ENCODE measurements around the gene DNMT1. TPM values are rescaled to one million over a fixed set of nuclear protein-coding genes. Genes with fewer than 3 reads are reported as not detected.

The DNMT1 gene
- total RNA-seq, 1 experiment from 2014 or later: 144 TPM

DNA sequence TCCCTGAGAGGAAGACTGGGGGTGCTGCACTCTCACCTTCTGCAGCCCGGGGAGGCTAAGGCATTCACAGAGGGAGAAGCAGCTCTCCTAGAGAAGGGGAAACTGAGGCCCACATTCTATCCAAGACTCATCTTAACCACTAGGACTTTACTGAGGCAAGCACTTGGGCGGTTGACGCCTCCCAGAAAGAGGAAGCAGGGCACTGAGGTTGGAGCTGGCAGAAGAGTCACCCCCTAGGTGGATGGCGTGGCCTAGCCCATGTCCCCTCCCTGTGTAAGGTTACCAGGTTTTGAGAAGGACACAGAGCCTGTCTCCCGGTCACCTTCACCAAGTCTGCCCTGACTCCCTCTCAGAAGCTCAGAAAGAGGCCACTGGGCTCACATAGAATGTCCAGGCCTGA is 33.6 kb upstream of the DNMT1 start:
- H3K9me3 Mint-ChIP-seq (ENCODE audit: unreplicated experiment): no peaks in the 10 kb centered on the region
- no peak for DNase-seq
- POLR2A ChIA-PET: no interaction called here

DNA sequence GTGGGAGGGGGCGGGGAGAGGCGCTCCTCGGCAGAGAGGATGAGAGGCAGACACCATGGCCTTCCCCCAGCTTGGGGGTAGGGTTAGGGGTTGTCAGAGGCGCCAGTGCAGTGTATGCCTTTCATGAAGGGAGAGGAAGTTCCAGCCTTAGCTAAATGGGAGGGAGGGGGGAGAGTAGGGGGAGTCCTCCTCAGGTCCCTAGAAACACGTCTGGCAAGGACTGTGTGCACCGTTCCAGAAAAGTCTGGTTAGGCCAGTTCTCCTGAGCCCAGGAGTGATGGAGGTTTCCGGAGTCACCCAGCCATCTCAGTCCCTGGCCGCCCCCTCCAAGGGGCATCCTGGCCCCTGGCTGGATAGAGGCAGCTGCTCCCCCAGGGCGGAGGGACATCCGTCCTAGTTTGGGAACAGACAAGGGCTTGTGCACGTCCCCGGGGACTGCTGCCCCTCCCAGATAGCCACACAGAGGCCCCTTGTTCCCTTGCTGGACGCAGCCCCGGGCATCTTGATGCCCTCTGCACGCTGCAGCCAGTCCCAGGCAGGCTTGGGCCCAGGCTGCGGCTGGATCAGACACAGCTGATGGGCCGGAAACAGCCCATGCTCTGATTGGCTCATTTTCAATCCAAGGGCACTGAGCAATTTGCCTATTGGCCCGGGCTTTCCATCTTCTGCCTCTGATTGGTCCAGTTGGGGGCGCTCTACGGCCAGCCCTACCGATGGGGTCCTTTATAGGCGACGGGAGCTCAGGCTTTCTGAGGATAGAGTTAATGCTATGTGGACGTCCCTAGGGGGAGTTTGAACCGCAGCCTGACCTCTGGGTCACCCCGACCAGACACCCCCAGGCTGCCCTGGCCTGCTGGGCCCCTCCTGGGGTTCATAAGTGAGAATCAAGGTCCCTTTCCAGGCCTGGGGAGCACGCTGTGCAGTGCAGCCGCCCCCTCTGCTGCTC is 32.5 kb upstream of the DNMT1 start:
- CTCF ChIA-PET: no interaction called here
- H3K4me1 Mint-ChIP-seq (ENCODE audit: low read depth, unreplicated experiment): no peaks in the 10 kb centered on the region
- H3K9me3 Mint-ChIP-seq (ENCODE audit: unreplicated experiment): no peaks in the 10 kb centered on the region
- Histone ChIP-seq H3K4me3 (ENCODE audit: low read depth, low read length) (no peak overlapping the region), H3K36me3 (ENCODE audit: control insufficient read depth, insufficient read depth, low read length) (no peaks in the 10 kb centered on the region), H3K27me3 (replicated peaks; ENCODE audit: control insufficient read depth, insufficient read depth, low read length) (no peaks in the 10 kb centered on the region), H3K4me1 (0 out of 2 replicates have a peak, but pooled peaks cover 6% of the 10 kb centered on the region), H3K9me3 (no peaks in the 10 kb centered on the region)
- POLR2A ChIA-PET: no interaction called here
- intact Hi-C loops (cut with micrococcal nuclease; ENCODE audit: unreplicated experiment): no loop called here
- H3K36me3 Mint-ChIP-seq (ENCODE audit: insufficient read depth, unreplicated experiment): peaks cover 20% of the 10 kb centered on the region
- H3K27me3 Mint-ChIP-seq (ENCODE audit: insufficient read depth, unreplicated experiment): no peaks in the 10 kb centered on the region
- no TSS peak for BruUV-seq (replicated peaks)
- TF ChIP-seq, protein P1, sequence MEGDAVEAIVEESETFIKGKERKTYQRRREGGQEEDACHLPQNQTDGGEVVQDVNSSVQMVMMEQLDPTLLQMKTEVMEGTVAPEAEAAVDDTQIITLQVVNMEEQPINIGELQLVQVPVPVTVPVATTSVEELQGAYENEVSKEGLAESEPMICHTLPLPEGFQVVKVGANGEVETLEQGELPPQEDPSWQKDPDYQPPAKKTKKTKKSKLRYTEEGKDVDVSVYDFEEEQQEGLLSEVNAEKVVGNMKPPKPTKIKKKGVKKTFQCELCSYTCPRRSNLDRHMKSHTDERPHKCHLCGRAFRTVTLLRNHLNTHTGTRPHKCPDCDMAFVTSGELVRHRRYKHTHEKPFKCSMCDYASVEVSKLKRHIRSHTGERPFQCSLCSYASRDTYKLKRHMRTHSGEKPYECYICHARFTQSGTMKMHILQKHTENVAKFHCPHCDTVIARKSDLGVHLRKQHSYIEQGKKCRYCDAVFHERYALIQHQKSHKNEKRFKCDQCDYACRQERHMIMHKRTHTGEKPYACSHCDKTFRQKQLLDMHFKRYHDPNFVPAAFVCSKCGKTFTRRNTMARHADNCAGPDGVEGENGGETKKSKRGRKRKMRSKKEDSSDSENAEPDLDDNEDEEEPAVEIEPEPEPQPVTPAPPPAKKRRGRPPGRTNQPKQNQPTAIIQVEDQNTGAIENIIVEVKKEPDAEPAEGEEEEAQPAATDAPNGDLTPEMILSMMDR (IDR thresholded peaks at IDR 0.05; ENCODE audit: insufficient read depth in 1 of 2, low read depth in 1 of 2, low read length in 1 of 2, severe bottlenecking in 1 of 2, unreplicated experiment in 1 of 2): no peak
- H3K4me3 Mint-ChIP-seq (ENCODE audit: unreplicated experiment): no peak overlapping the region
- no peak for DNase-seq
- no peak overlapping the region for H3K27ac Mint-ChIP-seq (ENCODE audit: unreplicated experiment)

More for the DNA sequence above, 33.6 kb upstream of the DNMT1 start:
- Histone ChIP-seq H3K4me3 (ENCODE audit: low read depth, low read length) (no peak overlapping the region), H3K36me3 (ENCODE audit: control insufficient read depth, insufficient read depth, low read length) (no peaks in the 10 kb centered on the region), H3K4me1 (0 out of 2 replicates have a peak, but pooled peaks cover 6% of the 10 kb centered on the region), H3K27me3 (replicated peaks; ENCODE audit: control insufficient read depth, insufficient read depth, low read length) (no peaks in the 10 kb centered on the region), H3K9me3 (no peaks in the 10 kb centered on the region)
- H3K4me3 Mint-ChIP-seq (ENCODE audit: unreplicated experiment): no peak overlapping the region
- no peaks in the 10 kb centered on the region for H3K4me1 Mint-ChIP-seq (ENCODE audit: low read depth, unreplicated experiment)
- TF ChIP-seq, protein P1 (IDR thresholded peaks at IDR 0.05; ENCODE audit: insufficient read depth in 1 of 2, low read depth in 1 of 2, low read length in 1 of 2, severe bottlenecking in 1 of 2, unreplicated experiment in 1 of 2): no peak
- CTCF ChIA-PET: interaction anchor here (0.5 to 2.1 kb wide), 3 partner anchors 22 to 83 kb away, joined by 4 to 8 read pairs (median 6); no protein-coding TSS in a partner anchor
- no peaks in the 10 kb centered on the region for H3K27me3 Mint-ChIP-seq (ENCODE audit: insufficient read depth, unreplicated experiment)
- H3K36me3 Mint-ChIP-seq (ENCODE audit: insufficient read depth, unreplicated experiment): peaks cover 14% of the 10 kb centered on the region
- intact Hi-C loops (cut with micrococcal nuclease; ENCODE audit: unreplicated experiment): no loop called here
- H3K27ac Mint-ChIP-seq (ENCODE audit: unreplicated experiment): no peak overlapping the region
- no TSS peak for BruUV-seq (replicated peaks)

DNA sequence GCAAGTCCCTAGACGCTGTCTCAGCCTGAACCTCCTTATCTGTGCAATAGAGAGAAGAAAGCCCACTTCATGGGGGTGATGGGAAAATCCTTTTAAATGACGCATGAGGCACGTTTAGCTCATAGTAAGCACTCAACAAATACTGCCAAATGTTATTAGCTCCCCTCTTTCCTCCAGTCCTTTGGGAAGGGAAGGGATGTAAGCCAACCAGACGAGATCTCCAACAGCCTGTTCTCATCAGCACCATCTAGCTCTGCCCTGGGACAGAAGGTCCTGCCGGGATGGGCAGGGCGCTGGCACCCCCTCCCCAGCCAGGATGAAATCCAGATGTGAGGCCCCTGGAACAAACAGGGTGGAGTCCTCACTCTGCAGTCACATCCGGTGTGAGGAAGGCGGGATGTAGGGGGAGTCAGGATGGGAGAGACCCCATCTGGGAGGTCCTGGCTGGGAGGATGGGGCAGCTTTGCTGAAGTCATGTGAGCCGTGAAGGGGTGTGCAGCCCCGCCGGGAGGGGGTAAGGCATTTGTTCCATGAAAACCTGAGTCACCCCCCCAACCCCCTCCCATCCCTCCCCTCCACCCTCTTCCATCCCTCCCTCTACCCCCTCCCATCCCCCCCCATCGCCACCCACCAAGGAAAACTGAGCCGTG is 31.7 kb upstream of the DNMT1 start:
- no peaks in the 10 kb centered on the region for H3K9me3 Mint-ChIP-seq (ENCODE audit: unreplicated experiment)
- H3K36me3 ChIP-seq (ENCODE audit: control insufficient read depth, insufficient read depth, low read length): no peaks in the 10 kb centered on the region
- peaks cover 19% of the 10 kb centered on the region for H3K36me3 Mint-ChIP-seq (ENCODE audit: insufficient read depth, unreplicated experiment)
- no peaks in the 10 kb centered on the region for H3K9me3 ChIP-seq
- ChIA-PET POLR2A (no interaction called here), CTCF (no interaction called here)
- H3K27me3 Mint-ChIP-seq (ENCODE audit: insufficient read depth, unreplicated experiment): no peaks in the 10 kb centered on the region
- H3K27me3 ChIP-seq (replicated peaks; ENCODE audit: control insufficient read depth, insufficient read depth, low read length): no peaks in the 10 kb centered on the region
- H3K4me1 Mint-ChIP-seq (ENCODE audit: low read depth, unreplicated experiment): no peaks in the 10 kb centered on the region
- no peak for DNase-seq
- BruUV-seq (replicated peaks): no TSS peak
- intact Hi-C loops (cut with micrococcal nuclease; ENCODE audit: unreplicated experiment): no loop called here
- H3K4me3 ChIP-seq (ENCODE audit: low read depth, low read length): no peak overlapping the region
- no peak overlapping the region for H3K27ac Mint-ChIP-seq (ENCODE audit: unreplicated experiment)
- H3K4me1 ChIP-seq: no peaks in the 10 kb centered on the region
- TF ChIP-seq, protein P1 (IDR thresholded peaks at IDR 0.05; ENCODE audit: insufficient read depth in 1 of 2, low read depth in 1 of 2, low read length in 1 of 2, severe bottlenecking in 1 of 2, unreplicated experiment in 1 of 2): no peak
- no peak overlapping the region for H3K4me3 Mint-ChIP-seq (ENCODE audit: unreplicated experiment)

Measured in Caco-2 (cell line).